Natural killer cell (primary cell): ENCODE measurements around the gene TAPT1. TPM values are rescaled to one million over a fixed set of nuclear protein-coding genes. Genes with fewer than 3 reads are reported as not detected.

Source experiments
- ATAC-seq, 3 donors: fragments of 150-1000 bp in 2 of 3; fragments of 200-7000 bp in 1 of 3; cut with Tn5 transposase; 1 replicate in 1 of 3; 2 replicates in 2 of 3; pipeline ENCODE4 v1.10.0; 2021; ENCODE audit warnings: mild to moderate bottlenecking in 2 of 3, moderate library complexity in 2 of 3
- DNase-seq, 2 donors: peaks; one replicate each; pipeline versions ENCODE4 v3.0.0 to v3.0.0-alpha.2; 2013 to 2021; ENCODE audit warnings: mixed read lengths in 1 of 2
- H3K27ac ChIP-seq: one replicate; pipeline ENCODE4 v1.5.1; 2013; ENCODE audit warnings: mild to moderate bottlenecking, low read length
- H3K27me3 ChIP-seq: one replicate; pipeline ENCODE4 v1.6.1; 2013; ENCODE audit warnings: low read length; ENCODE audit not compliant: control insufficient read depth, insufficient read depth
- H3K36me3 ChIP-seq: one replicate; pipeline ENCODE4 v1.6.1; 2013; ENCODE audit warnings: low read length; ENCODE audit not compliant: control insufficient read depth, insufficient read depth
- H3K4me1 ChIP-seq: one replicate; pipeline ENCODE4 v1.6.1; 2013; ENCODE audit warnings: low read length; ENCODE audit not compliant: control insufficient read depth, insufficient read depth
- H3K4me3 ChIP-seq: one replicate; pipeline ENCODE4 v1.5.1; 2013; ENCODE audit warnings: low read length
- H3K9me3 ChIP-seq: one replicate; pipeline ENCODE4 v1.6.1; 2013; ENCODE audit warnings: low read length; ENCODE audit not compliant: control insufficient read depth, insufficient read depth
- H3K27ac Mint-ChIP-seq, 2 donors: one replicate each; pipeline ENCODE4 v1.8.0; 2022; ENCODE audit warnings: mild to moderate bottlenecking in 2 of 2, mixed read lengths in 2 of 2, moderate library complexity in 1 of 2
- H3K27me3 Mint-ChIP-seq, 2 donors: one replicate each; pipeline ENCODE4 v1.8.0; 2022; ENCODE audit warnings: low read depth in 2 of 2, mixed read lengths in 2 of 2
- H3K36me3 Mint-ChIP-seq: one replicate; pipeline ENCODE4 v1.8.0; 2022; ENCODE audit warnings: mixed read lengths
- H3K4me1 Mint-ChIP-seq, 2 donors: one replicate each; pipeline ENCODE4 v1.8.0; 2022; ENCODE audit warnings: mixed read lengths in 2 of 2
- H3K4me3 Mint-ChIP-seq: one replicate; pipeline ENCODE4 v1.8.0; 2022; ENCODE audit warnings: mild to moderate bottlenecking, moderate library complexity, mixed read lengths
- H3K9me3 Mint-ChIP-seq, 2 donors: one replicate each; pipeline ENCODE4 v1.8.0; 2022; ENCODE audit warnings: mixed read lengths in 2 of 2
- WGBS: methylation state at CpG from one replicate; pipeline ENCODE4 v1.1.7; 2013; ENCODE audit warnings: missing lambda C conversion rate; ENCODE audit not compliant: insufficient coverage; 5-methylcytosine and 5-hydroxymethylcytosine counted together
- intact Hi-C: fragments of 100-400 bp; cut with micrococcal nuclease; formaldehyde crosslinking; loops from one replicate; pipeline ENCODE4 v1.14.2; 2022
- total RNA-seq, 4 donors: library from RNA; stranded (reverse); fragments of 120-200 nt in 1 of 4; gene quantifications; one replicate each; pipeline versions ENCODE4 v1.2.3 to v1.2.4, GENCODE V29; 2013 to 2022
- TF ChIP-seq, protein P1 (sequence below): fragments of 200-600 bp; IDR thresholded peaks from one replicate; pipeline ENCODE4 v1.8.0; 2022; ENCODE audit warnings: antibody characterized with exemption

Gene TAPT1
- total RNA-seq, 3 donors from 2014 or later (not counting 1 experiment from before 2014, with no cell fraction given): 52.5 to 67.5 (median 52.7) TPM

- H3K4me1 ChIP-seq: peaks cover 8% of the 10 kb centered on the region
- DNase-seq (no peak), ATAC-seq (no peak)
- 98% methylated on average over 3 of the region's 3 CpGs for WGBS
- no peaks in the 10 kb centered on the region for H3K9me3 Mint-ChIP-seq
- no peak overlapping the region for H3K27ac Mint-ChIP-seq
- no peaks in the 10 kb centered on the region for H3K27me3 ChIP-seq
- H3K27me3 Mint-ChIP-seq: no peaks in the 10 kb centered on the region
- H3K9me3 ChIP-seq: no peaks in the 10 kb centered on the region
- H3K4me1 Mint-ChIP-seq: peaks cover 31 to 42% of the 10 kb centered on the region in 2 donors
- intact Hi-C loops: loop anchor here (10.0 kb wide), 1 partner anchor 180 kb away; no protein-coding TSS in a partner anchor
- no peak overlapping the region for H3K27ac ChIP-seq
- peaks cover 10% of the 10 kb centered on the region for H3K36me3 ChIP-seq
- no peak overlapping the region for H3K4me3 Mint-ChIP-seq
- TF ChIP-seq, protein P1, sequence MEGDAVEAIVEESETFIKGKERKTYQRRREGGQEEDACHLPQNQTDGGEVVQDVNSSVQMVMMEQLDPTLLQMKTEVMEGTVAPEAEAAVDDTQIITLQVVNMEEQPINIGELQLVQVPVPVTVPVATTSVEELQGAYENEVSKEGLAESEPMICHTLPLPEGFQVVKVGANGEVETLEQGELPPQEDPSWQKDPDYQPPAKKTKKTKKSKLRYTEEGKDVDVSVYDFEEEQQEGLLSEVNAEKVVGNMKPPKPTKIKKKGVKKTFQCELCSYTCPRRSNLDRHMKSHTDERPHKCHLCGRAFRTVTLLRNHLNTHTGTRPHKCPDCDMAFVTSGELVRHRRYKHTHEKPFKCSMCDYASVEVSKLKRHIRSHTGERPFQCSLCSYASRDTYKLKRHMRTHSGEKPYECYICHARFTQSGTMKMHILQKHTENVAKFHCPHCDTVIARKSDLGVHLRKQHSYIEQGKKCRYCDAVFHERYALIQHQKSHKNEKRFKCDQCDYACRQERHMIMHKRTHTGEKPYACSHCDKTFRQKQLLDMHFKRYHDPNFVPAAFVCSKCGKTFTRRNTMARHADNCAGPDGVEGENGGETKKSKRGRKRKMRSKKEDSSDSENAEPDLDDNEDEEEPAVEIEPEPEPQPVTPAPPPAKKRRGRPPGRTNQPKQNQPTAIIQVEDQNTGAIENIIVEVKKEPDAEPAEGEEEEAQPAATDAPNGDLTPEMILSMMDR: no peak
- H3K4me3 ChIP-seq: no peak overlapping the region
- H3K36me3 Mint-ChIP-seq: no peaks in the 10 kb centered on the region
Measured at GRCh38 chr4:16204505-16204904, 21.8 kb downstream of the TAPT1 start.

GRCh38 chr4:16203083-16203482, 23.2 kb downstream of the TAPT1 start:
- Histone ChIP-seq H3K4me3 (no peak overlapping the region), H3K4me1 (peaks cover 8% of the 10 kb centered on the region), H3K27me3 (no peaks in the 10 kb centered on the region), H3K9me3 (no peaks in the 10 kb centered on the region), H3K27ac (no peak overlapping the region), H3K36me3 (peaks cover 11% of the 10 kb centered on the region)
- H3K4me1 Mint-ChIP-seq: peaks cover 28 to 35% of the 10 kb centered on the region in 2 donors
- ATAC-seq (no peak), DNase-seq (no peak)
- no peak overlapping the region for H3K4me3 Mint-ChIP-seq
- TF ChIP-seq, protein P1: no peak
- H3K9me3 Mint-ChIP-seq: no peaks in the 10 kb centered on the region
- H3K27me3 Mint-ChIP-seq: no peaks in the 10 kb centered on the region
- intact Hi-C loops: loop anchor here (10.0 kb wide), 1 partner anchor 178 kb away; no protein-coding TSS in a partner anchor
- 83% methylated on average over 2 of the region's 2 CpGs for WGBS
- H3K27ac Mint-ChIP-seq: no peak overlapping the region
- no peaks in the 10 kb centered on the region for H3K36me3 Mint-ChIP-seq

DNA sequence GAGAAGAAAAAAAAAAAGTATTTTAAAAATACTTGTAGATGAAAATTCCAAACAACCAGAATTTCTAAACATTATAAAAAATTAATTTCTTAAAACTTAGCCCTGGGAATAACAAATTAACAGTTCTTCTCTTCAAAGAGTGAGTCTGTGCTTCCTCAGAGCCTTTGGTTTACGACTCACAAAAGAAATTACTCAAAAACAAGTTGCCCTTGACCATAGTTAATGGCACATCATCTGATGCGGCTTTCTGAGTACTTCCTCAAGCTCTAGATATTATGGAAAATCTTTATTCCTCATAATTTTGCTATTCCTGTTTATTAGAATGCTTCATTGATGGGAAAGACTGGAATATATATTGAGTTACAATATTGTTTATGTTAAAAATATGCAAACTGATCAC, 23.7 kb downstream of the TAPT1 start:
- H3K9me3 ChIP-seq: no peaks in the 10 kb centered on the region
- Mint-ChIP-seq H3K9me3 (no peaks in the 10 kb centered on the region), H3K27ac (no peak overlapping the region), H3K27me3 (no peaks in the 10 kb centered on the region), H3K4me3 (no peak overlapping the region), H3K36me3 (no peaks in the 10 kb centered on the region), H3K4me1 (peaks cover 27 to 35% of the 10 kb centered on the region in 2 donors)
- peaks cover 8% of the 10 kb centered on the region for H3K4me1 ChIP-seq
- H3K27me3 ChIP-seq: no peaks in the 10 kb centered on the region
- DNase-seq: no peak
- intact Hi-C loops: loop anchor here (10.0 kb wide), 1 partner anchor 178 kb away; no protein-coding TSS in a partner anchor
- no peak for ATAC-seq
- H3K36me3 ChIP-seq: peaks cover 11% of the 10 kb centered on the region
- WGBS: 100% methylated on average over 1 of the region's 2 CpGs
- H3K4me3 ChIP-seq: no peak overlapping the region
- TF ChIP-seq, protein P1: no peak
- no peak overlapping the region for H3K27ac ChIP-seq

DNA sequence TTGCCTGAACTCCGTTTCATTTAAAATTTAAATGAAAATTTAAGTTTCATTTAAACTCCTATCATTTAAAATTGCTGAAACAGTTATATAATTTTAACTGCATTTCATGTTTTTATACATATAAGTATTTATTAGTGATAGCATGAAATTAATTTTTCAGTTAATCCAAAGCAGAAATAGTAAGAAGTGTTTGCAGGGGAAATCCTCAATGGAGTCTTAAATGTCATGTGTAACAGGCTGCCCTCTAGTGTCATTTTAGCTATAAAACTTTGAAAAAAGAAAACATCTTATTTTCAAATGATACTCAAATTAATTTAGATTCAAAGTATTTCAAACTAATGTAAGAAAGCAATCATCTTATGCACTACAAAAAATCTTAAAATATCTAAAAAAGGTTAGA, 27.2 kb downstream of the TAPT1 start:
- no peak for ATAC-seq
- no CpG with 5 or more reads among the region's 1 CpG for WGBS

More for the DNA sequence above, 27.2 kb downstream of the TAPT1 start:
- H3K9me3 Mint-ChIP-seq: no peaks in the 10 kb centered on the region
- no peaks in the 10 kb centered on the region for H3K27me3 Mint-ChIP-seq
- H3K4me3 Mint-ChIP-seq: no peak overlapping the region
- TF ChIP-seq, protein P1: peak; percentile 31
- intact Hi-C loops: no loop called here
- DNase-seq: peak in 1 of 2 donors; percentile 36
- peaks cover 12 to 19% of the 10 kb centered on the region in 2 donors for H3K4me1 Mint-ChIP-seq
- no peaks in the 10 kb centered on the region for H3K9me3 ChIP-seq
- no peaks in the 10 kb centered on the region for H3K36me3 Mint-ChIP-seq
- H3K4me3 ChIP-seq: no peak overlapping the region
- no peak overlapping the region for H3K27ac Mint-ChIP-seq
- H3K36me3 ChIP-seq: peaks cover 10% of the 10 kb centered on the region
- no peak overlapping the region for H3K27ac ChIP-seq
- H3K27me3 ChIP-seq: no peaks in the 10 kb centered on the region
- no peaks in the 10 kb centered on the region for H3K4me1 ChIP-seq
